DOHH2 (cell line): ENCODE data around the gene BORA.

Experiments
- EZH2phosphoT487 ChIP-seq: fragments of 200-600 bp; sonication (generic); IDR thresholded peaks from 2 replicates; pipeline ENCODE4 v1.6.1; 2017; ENCODE audit warnings: borderline replicate concordance, mild to moderate bottlenecking, antibody characterized with exemption, low read length, moderate library complexity, mixed read lengths
- TF ChIP-seq, protein P1 (sequence below): fragments of 200-600 bp; sonication (generic); IDR thresholded peaks from one replicate; pipeline ENCODE4 v1.5.1; 2014; ENCODE audit warnings: antibody characterized with exemption, mild to moderate bottlenecking, low read depth, low read length; ENCODE audit not compliant: poor library complexity, severe bottlenecking

DNA sequence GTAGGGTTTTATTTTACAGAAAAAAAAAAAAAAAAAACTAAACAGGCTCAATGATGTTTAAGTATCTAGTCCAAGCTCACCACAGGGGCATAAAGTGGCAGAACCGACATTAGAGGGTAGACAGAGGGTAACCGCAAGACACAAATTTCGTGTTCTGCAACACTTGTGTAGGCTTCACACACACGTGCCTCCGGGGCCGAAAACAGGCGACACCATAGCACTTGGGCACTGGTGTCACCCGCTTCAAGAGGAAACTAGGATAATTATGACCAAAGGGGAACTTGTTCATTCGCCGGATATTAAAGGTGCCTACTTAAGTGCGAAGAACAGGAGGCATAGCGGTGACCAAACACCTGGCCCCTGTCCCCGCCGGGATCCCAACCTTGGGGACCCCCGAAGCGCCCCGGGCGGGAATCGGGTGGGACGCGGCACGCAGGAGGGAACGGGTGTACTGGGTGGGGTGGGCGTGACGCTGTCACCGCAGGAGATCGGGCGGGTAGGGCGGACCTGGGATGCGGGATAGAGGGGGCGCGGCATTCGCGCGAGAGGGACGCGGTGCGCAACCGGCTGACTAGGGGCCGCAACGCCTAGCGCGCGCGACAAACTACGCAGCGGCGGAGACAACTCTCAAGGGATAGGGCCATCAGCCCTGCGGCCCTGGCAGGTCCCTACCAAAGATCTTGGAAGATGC, 852 bp upstream of the BORA start:
- TF ChIP-seq, protein P1, sequence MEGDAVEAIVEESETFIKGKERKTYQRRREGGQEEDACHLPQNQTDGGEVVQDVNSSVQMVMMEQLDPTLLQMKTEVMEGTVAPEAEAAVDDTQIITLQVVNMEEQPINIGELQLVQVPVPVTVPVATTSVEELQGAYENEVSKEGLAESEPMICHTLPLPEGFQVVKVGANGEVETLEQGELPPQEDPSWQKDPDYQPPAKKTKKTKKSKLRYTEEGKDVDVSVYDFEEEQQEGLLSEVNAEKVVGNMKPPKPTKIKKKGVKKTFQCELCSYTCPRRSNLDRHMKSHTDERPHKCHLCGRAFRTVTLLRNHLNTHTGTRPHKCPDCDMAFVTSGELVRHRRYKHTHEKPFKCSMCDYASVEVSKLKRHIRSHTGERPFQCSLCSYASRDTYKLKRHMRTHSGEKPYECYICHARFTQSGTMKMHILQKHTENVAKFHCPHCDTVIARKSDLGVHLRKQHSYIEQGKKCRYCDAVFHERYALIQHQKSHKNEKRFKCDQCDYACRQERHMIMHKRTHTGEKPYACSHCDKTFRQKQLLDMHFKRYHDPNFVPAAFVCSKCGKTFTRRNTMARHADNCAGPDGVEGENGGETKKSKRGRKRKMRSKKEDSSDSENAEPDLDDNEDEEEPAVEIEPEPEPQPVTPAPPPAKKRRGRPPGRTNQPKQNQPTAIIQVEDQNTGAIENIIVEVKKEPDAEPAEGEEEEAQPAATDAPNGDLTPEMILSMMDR, result no peak
- no peak for TF ChIP-seq EZH2phosphoT487
